Activated CD4-positive, alpha-beta T cell treated with anti-CD3 and anti-CD28 coated beads, Interleukin-2, Interleukin-6, amounts not matched to agents 100 ng/mL and 50 ng/mL, durations not matched to agents 16 hours and 8 hours (primary cell): ENCODE measurements around the gene B3GNT9.

ENCODE experiments used
- DNase-seq: peaks from one replicate; pipeline ENCODE4 v3.0.0-alpha.2; 2020

The B3GNT9 gene

DNA sequence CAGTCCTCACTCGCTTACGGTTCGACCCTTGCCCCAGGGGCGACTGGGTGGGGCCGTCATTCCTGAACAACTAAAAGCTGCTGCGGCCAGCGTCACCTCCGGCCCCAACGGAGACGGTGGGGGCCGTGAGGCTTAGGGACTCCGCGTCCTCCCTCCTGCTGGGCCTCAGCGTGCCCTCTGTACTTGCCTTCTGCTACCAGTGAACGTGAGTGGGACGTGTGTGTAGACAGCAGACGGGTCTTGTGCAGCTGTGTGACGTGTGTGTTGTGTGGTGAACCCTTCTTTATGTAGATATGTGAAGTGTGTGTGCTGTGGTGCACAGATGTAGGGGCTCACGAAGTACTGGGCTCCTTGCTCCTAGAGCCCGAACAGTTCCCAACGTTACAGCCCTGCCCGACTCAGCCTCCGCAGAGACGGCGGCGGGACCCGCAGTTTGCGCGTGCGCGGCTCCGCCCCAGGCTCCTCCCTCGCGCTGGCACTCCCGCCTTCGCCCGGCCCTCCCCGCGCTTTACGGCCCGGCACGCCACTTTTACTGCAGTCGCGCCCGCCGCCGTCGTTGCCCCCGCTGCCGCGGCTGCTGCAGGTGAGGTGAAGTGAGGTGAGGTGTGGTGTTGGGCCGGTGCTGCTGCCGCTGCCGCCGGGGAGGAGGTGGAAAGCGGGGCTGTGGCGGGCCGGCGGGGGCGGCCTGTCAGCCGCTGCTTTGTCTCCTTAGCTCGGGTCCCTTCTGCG lies 41.2 kb downstream of the B3GNT9 start, which contains the start of gene PHAF1:
Gene PHAF1, plus strand, starts transcription at position 535 of the 729 bp plus-strand sequence. CDS start 235 bp downstream, outside the sequence.
- DNase-seq: peak; percentile 97

DNA sequence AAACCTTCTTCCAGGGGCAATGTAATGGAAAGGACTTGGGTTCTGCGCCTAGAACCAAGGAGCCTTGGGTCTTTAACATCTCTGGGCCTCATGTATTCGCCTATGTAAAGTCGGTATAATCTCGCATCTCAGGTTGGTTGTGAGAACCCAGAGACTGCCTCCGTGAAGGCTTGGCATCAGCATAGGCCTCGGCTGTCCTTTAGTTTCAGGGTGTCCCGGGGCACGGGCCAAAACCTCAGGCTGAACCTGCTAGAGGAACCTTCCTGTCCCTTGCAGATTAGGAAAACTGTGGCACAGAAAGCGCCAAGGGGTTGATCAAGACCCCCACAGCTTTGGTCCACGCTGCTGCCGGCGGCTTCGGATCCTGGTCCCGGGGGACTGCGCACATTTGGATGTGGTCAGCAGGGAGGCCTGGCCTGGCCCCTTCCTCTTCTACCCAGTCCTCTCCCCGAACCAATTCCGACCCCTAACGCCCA lies 41.8 kb downstream of the B3GNT9 start:
- no peak for DNase-seq

DNA sequence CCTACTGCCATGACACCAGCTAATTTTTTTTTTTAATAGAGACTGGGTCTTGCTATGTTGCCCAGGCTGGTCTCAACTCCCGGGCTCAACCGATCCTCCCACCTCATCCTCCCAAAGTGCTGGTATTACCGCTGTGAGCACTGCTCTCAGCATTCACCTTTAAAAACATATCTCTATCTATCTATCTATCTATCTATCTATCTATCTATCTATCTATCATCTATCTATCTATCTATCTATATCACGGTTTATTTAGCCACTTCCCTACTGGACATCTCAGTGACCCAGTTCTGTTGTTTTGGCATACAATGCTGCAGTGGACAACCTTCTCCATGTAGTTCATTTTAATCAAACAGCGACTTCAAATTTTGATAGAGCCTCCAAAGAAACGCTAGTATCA lies 42.3 kb downstream of the B3GNT9 start:
- no peak for DNase-seq

- no peak for DNase-seq
These were observed 44.9 kb downstream of the B3GNT9 start for GRCh38 chr16:67105881-67106280.

- DNase-seq: no peak
These were observed 45.6 kb downstream of the B3GNT9 start for GRCh38 chr16:67105246-67105645.

DNA sequence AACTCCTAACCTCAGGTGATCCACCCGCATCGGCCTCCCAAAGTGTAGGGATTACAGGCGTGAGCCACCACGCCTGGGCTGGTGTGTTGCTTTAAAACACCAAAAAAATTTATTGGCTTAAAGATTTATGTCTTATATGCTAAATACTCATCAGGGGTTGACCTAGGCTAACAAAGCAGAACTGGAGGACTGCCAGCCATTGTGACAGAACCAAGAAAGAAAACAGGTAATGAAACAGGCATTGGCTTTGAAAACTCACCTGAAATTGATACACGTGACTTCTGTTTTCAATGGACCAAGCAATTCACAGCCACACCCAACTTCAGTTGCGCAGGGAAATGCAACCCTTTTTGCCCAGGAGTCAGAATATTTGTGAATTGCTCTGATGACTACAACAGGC lies 46.0 kb downstream of the B3GNT9 start:
- DNase-seq: no peak

DNA sequence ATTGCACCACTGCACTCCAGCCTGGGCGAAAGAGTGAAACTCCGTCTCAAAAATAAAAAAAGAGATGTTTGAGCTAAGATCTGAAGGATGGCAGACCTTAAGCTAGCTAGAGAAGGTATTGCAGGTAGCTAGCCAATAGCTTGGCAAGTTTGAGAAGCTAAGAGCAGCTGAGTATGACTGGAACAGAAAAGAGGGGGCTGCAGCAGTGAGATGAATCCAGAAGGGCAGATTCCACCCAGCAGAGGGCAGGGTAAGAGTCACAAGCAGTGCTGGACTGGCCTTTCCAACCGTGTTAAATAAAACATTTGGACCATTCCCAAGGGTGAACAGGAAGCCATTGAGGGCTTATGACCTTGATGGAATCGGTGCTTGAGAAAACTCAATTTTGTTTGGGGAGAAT lies 46.7 kb downstream of the B3GNT9 start:
- DNase-seq: no peak

GRCh38 chr16:67101311-67102082 lies 49.3 kb downstream of the B3GNT9 start:
- peak; percentile 39 for DNase-seq

DNA sequence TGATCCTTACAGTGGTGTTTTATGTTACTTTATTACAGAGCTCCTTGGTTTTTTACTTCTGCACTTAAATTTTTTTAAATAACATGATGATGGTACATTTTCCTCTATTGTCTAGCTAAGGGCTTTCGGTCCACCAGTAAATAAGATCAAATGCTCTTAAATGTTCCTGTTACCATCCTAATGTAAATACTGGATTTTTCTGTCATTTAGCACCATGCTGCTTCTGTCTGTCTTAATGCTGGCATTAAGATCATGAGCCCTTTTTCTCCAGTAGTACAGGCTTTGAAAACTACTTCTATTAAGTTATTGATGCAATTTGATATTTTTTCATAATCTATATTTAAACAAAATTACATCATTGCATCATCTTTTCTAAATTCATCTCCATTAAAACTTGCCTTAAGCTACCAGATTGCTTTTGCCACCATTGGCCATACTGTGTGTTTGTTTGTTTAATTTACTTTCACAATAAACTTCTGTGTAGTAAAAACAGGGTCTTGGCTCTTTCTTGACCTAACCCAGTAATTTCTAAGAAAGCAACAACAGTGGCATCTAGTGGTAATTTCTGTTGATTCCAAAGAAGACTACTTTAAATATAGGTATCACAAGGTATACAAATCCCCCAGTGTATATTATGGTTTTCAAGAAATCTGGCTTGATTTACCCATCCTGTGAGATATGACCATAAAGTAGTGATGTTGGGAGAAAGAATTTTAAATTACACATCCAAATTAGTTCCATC lies 50.1 kb downstream of the B3GNT9 start:
- peak; percentile 30 for DNase-seq

GRCh38 chr16:67098599-67098998 lies 52.2 kb downstream of the B3GNT9 start:
- DNase-seq: no peak
